ENCODE results near the gene SLC38A9. TPM values are rescaled to one million over a fixed set of nuclear protein-coding genes. Genes with fewer than 3 reads are reported as not detected.

The SLC38A9 gene
- total and polyA plus RNA-seq, 5 experiments from 2014 or later = 6.4 to 24.4 (median 12.1) TPM

DNA sequence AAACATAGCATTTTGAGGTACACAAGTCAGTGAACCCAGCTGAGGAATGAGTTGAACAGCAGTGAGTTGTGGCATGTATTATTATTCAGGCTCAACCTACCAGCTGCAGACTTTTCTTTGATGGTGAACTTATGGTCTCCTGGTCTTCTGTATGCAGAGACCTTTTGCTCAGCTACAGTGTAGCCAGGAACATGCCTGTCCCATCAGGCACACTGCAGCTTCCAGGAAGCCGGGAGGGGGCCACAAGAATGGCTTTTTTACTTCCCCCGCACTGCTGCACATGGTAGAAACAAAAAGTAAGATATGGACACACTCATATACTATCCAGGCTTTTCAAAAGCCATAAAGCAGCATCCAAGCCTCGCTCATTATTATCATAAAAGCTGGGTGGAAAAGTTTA lies 112.0 kb downstream of the SLC38A9 start:
- peak overlapping the region in 9 of 10 donors; percentile 34 to 88 (median 75) for H3K4me3 Mint-ChIP-seq
- DNase-seq (no peak), ATAC-seq (peak in 1 of 2 donors; percentile 8)
- no peaks in the 10 kb centered on the region for H3K9me3 Mint-ChIP-seq
- POLR2A ChIA-PET = no interaction called here
- no peaks in the 10 kb centered on the region for H3K27me3 Mint-ChIP-seq
- no peaks in the 10 kb centered on the region for H3K36me3 Mint-ChIP-seq
- H3K4me1 Mint-ChIP-seq = peaks cover 13 to 27% (median 22%) of the 10 kb centered on the region in 4 donors
- peak overlapping the region in 7 of 10 donors; percentile 16 to 93 (median 80) for H3K27ac Mint-ChIP-seq

DNA sequence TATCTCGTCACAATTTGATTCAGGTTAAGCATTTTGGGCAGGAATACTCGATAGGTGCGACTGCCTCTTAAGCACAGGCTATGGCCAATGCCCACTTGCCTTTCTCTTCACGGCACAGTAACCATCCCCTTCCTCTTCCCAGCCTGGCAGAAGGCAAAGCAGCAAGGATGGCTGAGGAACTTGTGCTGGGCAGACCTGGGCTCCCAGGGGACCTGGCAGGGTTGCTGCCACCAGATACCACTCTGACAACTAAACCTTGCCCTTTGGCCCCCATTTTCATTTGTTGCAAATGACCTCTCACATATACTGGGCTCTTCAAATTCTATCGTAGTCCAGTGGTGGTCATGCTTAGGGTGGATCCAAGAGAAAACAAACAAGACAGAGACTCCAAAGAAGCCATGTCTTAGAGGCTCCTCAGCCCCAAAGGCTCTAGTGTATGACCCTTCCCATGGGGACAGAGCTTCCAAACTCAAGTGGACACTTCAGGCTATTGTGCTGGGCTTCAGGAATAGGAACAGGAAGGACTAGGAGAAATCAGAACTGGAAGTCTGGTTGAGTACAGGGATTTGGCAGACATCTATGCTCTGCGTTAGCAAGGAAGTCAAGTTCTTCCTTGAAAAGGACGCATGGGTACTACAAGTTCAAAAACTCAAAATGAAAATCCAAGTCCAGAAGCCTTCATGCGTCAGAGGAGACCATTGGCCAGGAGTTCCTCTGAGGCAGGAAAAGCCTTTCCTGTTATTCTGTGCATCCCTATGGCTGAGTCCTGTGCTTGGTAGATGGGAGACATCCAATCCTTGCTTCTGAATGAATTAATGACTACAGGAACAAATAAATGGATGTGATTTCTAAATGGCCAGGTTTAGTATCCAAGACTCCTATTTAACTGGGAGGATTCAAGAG lies 112.7 kb downstream of the SLC38A9 start:
- POLR2A ChIA-PET = no interaction called here
- H3K4me3 Mint-ChIP-seq = peak overlapping the region in 4 of 10 donors; percentile 37 to 54 (median 48)
- ATAC-seq = no peak

DNA sequence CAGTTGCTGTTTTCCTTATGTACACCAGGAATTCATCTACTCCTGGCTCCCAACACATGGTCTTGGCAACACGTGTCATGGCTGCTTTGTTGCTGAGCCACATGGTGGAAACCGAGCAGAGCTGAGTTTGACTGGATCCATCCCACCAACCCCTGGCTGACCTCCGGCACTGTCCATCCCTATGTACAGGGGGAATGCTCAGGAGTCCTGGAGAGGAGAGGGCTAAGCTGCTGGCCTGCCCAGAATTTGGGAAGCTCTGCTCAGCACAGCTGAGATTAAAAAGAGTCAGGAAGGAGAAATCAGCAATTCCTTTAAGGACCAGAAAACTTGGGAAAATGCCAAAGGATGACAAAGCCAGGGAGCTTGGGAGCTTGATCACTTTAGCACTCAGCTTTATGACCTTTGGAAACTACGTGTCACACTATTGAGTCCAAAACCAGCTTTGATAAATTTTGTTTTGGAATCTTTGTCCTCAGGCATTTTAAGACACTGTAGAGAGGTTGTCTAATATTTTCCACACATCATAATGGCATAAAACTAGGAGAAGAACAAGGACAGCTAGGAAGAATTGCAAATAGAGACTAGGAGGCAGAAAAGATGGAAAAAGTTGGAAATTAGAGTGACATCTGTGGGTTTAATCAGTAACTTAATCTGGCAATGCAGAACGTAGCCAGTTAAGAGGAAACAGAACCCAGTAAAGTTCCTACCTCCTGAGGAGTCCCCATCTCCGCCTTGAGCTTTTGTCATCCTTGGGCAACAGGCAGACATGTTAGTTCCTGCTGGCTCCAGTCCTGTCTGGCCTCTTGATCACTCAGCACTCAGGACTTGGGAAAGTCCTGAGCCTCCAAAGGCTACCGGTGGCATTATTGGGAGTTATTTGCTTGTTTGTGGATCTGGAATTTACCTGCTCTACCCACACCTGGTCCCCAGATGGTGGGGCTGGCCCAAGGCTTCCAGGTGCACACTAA lies 114.8 kb downstream of the SLC38A9 start:
- POLR2A ChIA-PET = interaction anchor here (0.7 kb wide), 1 partner anchor 156 kb away, joined by 4 read pairs; no protein-coding TSS in a partner anchor
- DNase-seq (no peak), ATAC-seq (no peak)
- peaks cover 13 to 27% (median 22%) of the 10 kb centered on the region in 4 donors for H3K4me1 Mint-ChIP-seq
- H3K27ac Mint-ChIP-seq = peak overlapping the region in 1 of 10 donors; percentile 51
- peaks cover 0 to 1% (median 0%) of the 10 kb centered on the region in 5 donors for H3K27me3 Mint-ChIP-seq
- no peak overlapping the region for H3K4me3 Mint-ChIP-seq
- peaks cover 0 to 3% (median 0%) of the 10 kb centered on the region in 3 donors for H3K36me3 Mint-ChIP-seq
- H3K9me3 Mint-ChIP-seq = no peaks in the 10 kb centered on the region

More for the DNA sequence above, 112.7 kb downstream of the SLC38A9 start:
- peaks cover 0 to 1% (median 0%) of the 10 kb centered on the region in 5 donors for H3K27me3 Mint-ChIP-seq
- H3K4me1 Mint-ChIP-seq = peaks cover 13 to 27% (median 22%) of the 10 kb centered on the region in 4 donors
- peaks cover 0 to 3% (median 0%) of the 10 kb centered on the region in 3 donors for H3K36me3 Mint-ChIP-seq
- DNase-seq = no peak
- H3K27ac Mint-ChIP-seq = peak overlapping the region in 1 of 10 donors; percentile 15
- no peaks in the 10 kb centered on the region for H3K9me3 Mint-ChIP-seq

DNA sequence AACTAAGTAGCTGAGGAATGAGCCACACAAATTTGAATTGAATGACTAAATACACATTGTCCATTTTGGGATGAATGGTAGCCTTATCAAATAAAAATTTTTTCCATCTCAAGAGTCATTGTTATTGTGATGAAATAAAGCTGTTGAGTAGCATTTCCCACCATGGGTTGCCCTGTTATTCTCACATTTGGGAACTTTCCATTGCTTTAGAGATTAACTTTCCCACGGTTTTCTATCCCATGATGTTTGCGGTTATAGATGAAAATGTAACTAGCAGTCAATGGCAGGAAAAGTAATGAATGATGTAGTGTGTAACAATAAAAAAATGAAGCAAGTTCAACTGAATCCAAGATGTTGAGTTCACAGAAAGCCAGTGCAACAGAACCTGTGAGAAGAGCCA lies 117.5 kb downstream of the SLC38A9 start:
- no peak overlapping the region for H3K27ac Mint-ChIP-seq
- peaks cover 10 to 24% (median 16%) of the 10 kb centered on the region in 4 donors for H3K4me1 Mint-ChIP-seq
- H3K4me3 Mint-ChIP-seq = no peak overlapping the region
- POLR2A ChIA-PET = no interaction called here
- peaks cover 0 to 1% (median 0%) of the 10 kb centered on the region in 5 donors for H3K27me3 Mint-ChIP-seq
- H3K9me3 Mint-ChIP-seq = no peaks in the 10 kb centered on the region
- no peak for DNase-seq
- ATAC-seq = no peak
- peaks cover 0 to 3% (median 0%) of the 10 kb centered on the region in 3 donors for H3K36me3 Mint-ChIP-seq

DNA sequence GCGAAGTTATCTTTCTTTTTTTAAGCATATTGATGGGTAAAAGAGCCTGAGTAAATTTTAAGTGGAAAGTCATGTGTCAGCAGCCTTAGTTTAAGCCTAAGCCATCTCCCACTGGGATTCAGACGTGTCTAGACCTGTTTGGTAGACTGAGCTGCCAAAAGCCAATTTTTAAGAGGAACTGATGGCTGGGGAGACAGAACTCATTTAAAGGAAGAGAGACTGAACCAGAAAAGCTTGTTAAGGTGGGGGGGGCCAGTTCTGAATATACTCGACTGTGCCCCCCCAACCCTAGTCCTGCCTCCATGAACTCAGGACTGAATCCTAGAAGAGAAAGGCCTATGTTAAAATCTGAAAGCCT lies 119.0 kb downstream of the SLC38A9 start:
- Mint-ChIP-seq H3K9me3 (no peaks in the 10 kb centered on the region), H3K36me3 (peaks cover 0 to 3% (median 0%) of the 10 kb centered on the region in 3 donors), H3K27me3 (peaks cover 0 to 1% (median 0%) of the 10 kb centered on the region in 5 donors), H3K4me1 (peaks cover 9 to 18% (median 15%) of the 10 kb centered on the region in 4 donors), H3K27ac (peak overlapping the region in 1 of 10 donors; percentile 63), H3K4me3 (no peak overlapping the region)
- POLR2A ChIA-PET = no interaction called here
- ATAC-seq (no peak), DNase-seq (no peak)

DNA sequence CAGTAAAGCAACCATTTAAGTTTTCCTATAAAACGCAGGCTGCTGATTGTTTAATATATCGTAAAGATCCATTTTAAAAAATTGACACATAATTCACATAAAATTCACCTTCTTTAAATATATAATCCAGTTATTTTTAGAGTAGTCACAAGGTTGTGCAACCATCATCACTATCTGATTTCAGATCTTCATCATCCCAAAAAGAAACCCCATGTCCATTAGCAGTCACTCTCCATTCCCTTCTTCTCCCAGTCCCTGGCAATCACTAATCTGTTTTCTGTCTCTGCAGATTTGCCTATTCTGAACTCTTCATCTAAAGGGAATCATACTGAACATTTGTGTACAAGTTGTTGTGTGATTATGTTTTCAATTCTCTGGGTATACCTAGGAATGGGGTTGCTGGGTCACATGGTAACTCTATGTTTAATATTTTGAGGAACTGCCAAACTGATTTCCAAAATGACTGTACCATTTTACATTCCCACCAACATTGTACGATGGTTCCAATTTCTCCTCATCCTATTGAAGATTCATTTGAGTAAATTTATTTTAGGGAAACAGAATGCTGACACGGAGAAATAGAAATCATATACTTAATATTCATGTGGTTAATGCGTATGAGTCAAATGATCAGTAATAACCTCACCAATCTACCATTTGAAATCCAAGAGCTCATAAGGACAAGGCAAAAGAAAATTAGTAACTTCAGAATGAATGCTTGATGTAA lies 119.6 kb downstream of the SLC38A9 start:
- peaks cover 0 to 3% (median 0%) of the 10 kb centered on the region in 3 donors for H3K36me3 Mint-ChIP-seq
- H3K27ac Mint-ChIP-seq = peak overlapping the region in 1 of 10 donors; percentile 48
- H3K27me3 Mint-ChIP-seq = peaks cover 0 to 1% (median 0%) of the 10 kb centered on the region in 5 donors
- DNase-seq (no peak), ATAC-seq (no peak)
- no peaks in the 10 kb centered on the region for H3K9me3 Mint-ChIP-seq
- POLR2A ChIA-PET = no interaction called here
- no peak overlapping the region for H3K4me3 Mint-ChIP-seq
- H3K4me1 Mint-ChIP-seq = peaks cover 9 to 18% (median 15%) of the 10 kb centered on the region in 4 donors

DNA sequence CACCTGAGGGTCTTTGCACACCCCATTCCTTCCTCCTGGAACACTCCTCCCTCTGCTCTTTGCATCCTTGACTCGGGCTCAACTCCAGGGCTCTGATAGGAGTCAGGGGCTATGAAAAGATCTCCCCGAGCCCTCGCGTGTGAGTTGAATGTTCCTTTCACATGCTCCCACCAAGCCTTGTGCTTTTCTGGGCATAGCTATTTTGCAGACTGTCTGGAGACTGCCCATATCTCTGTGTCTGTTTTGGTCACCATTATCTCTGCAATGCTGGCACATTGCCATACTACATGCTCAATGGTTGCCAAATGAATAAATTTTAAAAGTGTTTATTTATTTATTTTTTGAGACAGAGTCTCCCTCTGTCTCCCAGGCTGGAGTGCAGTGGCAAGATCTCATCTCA lies 120.4 kb downstream of the SLC38A9 start:
- Mint-ChIP-seq H3K4me3 (no peak overlapping the region), H3K27me3 (peaks cover 0 to 1% (median 0%) of the 10 kb centered on the region in 5 donors), H3K9me3 (no peaks in the 10 kb centered on the region), H3K4me1 (peaks cover 9 to 18% (median 15%) of the 10 kb centered on the region in 4 donors), H3K27ac (peak overlapping the region in 1 of 10 donors; percentile 48), H3K36me3 (peaks cover 0 to 3% (median 0%) of the 10 kb centered on the region in 3 donors)
- ATAC-seq (no peak), DNase-seq (no peak)
- POLR2A ChIA-PET = no interaction called here

DNA sequence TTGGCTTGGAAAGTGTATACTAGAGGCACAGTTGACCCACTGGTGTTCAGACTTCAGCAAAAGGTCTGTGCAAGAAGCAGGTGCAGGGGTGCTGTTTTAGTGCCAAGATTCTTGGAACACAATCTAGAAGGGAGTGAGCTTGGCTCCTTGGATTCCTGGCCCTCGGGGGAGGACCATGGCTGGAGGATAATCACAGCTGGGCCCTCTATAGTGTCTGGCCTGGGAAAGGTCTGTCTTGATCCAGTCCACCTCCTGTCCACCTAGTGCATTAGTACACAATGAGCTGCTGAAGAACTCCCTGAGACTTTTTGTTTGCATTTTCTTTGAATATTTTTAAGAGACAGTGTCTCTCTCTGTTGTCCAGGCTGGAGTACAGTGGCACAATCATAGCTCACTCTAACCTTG lies 126.9 kb downstream of the SLC38A9 start:
- ATAC-seq (no peak), DNase-seq (no peak)
- POLR2A ChIA-PET = no interaction called here
- H3K4me3 Mint-ChIP-seq = no peak overlapping the region
- peaks cover 4 to 17% (median 11%) of the 10 kb centered on the region in 4 donors for H3K4me1 Mint-ChIP-seq
- no peaks in the 10 kb centered on the region for H3K27me3 Mint-ChIP-seq
- no peak overlapping the region for H3K27ac Mint-ChIP-seq
- H3K36me3 Mint-ChIP-seq = no peaks in the 10 kb centered on the region
- no peaks in the 10 kb centered on the region for H3K9me3 Mint-ChIP-seq

DNA sequence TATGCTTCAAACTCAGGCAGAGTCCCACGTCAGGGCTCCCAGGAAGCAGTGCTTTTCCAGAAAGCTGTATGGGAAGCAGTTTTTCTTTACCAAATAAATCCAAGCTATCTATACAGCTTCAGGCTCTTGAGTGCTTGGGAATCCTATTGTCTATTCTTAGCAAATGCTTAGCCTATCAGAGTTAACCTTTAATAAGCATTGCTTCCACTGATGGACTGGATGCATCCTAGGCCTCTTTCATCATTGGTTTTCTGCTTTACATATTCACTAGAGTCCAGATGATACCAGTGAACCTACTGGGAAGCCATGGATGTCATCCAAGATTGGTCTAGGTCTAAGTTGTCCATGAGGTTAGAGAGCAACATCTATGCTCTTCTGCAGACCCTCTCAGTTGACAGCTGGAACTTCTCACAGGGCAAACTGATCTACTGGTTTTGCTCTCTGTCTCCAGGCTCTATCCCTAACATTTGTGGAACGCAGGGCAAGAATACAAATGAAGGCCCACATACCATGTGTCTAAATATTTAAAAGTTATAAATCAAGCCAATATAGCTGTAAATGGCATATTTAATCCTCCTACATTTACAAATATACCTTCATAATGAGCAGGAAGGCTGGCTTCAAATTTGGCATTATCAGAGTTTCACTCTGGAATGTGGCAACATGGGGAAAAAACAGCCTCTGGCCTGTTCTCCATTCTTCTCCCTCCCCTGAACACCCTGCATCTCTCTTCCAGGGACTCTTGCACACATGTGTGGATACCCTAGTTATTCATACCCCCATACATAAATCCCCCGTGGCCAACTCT lies 127.5 kb downstream of the SLC38A9 start:
- no peaks in the 10 kb centered on the region for H3K27me3 Mint-ChIP-seq
- peaks cover 4 to 16% (median 11%) of the 10 kb centered on the region in 4 donors for H3K4me1 Mint-ChIP-seq

DNA sequence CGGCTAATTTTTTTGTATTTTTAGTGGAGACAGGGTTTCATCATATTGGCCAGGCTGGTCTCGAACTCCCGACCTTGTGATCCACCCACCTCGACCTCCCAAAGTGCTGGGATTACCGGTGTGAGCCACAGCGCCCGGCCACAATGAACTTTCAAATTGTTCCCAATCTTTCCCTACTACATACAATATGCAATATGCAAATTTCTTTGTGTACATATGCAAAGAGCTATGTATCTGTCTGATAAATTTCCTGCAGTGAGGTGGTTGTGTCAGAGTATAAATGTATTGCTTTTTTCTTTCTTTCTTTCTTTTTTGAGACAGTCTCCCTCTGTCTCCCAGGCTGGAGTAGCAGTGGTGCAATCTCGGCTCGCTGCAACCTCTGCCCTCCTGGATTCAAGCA lies 128.5 kb downstream of the SLC38A9 start:
- POLR2A ChIA-PET = no interaction called here
- ATAC-seq = no peak
- H3K4me3 Mint-ChIP-seq = no peak overlapping the region
- peaks cover 0 to 2% (median 0%) of the 10 kb centered on the region in 5 donors for H3K27me3 Mint-ChIP-seq
- H3K4me1 Mint-ChIP-seq = peaks cover 6 to 16% (median 11%) of the 10 kb centered on the region in 4 donors
- no peaks in the 10 kb centered on the region for H3K9me3 Mint-ChIP-seq
- peak overlapping the region in 4 of 10 donors; percentile 11 to 76 (median 37) for H3K27ac Mint-ChIP-seq
- no peak for DNase-seq
- H3K36me3 Mint-ChIP-seq = no peaks in the 10 kb centered on the region

More for the DNA sequence above, 127.5 kb downstream of the SLC38A9 start:
- POLR2A ChIA-PET = no interaction called here
- no peaks in the 10 kb centered on the region for H3K36me3 Mint-ChIP-seq
- peak overlapping the region in 2 of 10 donors; percentile 29 to 76 for H3K27ac Mint-ChIP-seq
- DNase-seq (no peak), ATAC-seq (no peak)
- no peaks in the 10 kb centered on the region for H3K9me3 Mint-ChIP-seq
- no peak overlapping the region for H3K4me3 Mint-ChIP-seq

DNA sequence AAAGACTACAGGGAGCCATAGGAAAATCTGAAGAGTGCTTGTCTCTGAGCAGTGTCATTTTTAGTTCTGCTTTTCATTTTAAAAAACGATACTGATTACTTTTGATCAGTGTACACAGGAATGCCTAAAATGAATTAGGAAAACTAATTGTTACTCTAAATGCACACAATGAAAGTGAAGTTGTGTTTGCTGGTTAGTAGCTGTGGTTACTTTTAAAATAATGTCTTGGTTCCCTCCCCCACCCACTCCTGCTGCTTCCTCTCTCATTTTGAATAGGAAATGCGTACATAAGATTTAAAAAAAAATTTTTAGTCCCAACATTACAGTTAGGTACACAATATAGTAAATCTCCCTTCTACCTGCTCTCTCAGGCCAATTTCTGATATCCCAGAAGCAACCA lies 129.9 kb downstream of the SLC38A9 start:
- POLR2A ChIA-PET = no interaction called here

More for the DNA sequence above, 129.9 kb downstream of the SLC38A9 start:
- ATAC-seq (peak in 1 of 2 donors; percentile 96), DNase-seq (peak in 3 of 10 donors; percentile 3 to 46 (median 45))
- H3K36me3 Mint-ChIP-seq = no peaks in the 10 kb centered on the region
- H3K27me3 Mint-ChIP-seq = peaks cover 0 to 2% (median 0%) of the 10 kb centered on the region in 5 donors
- no peaks in the 10 kb centered on the region for H3K9me3 Mint-ChIP-seq
- H3K4me3 Mint-ChIP-seq = peak overlapping the region in 7 of 10 donors; percentile 11 to 57 (median 42)
- peaks cover 9 to 16% (median 11%) of the 10 kb centered on the region in 4 donors for H3K4me1 Mint-ChIP-seq
- peak overlapping the region in 6 of 10 donors; percentile 15 to 83 (median 42) for H3K27ac Mint-ChIP-seq
